Erythroblast (primary cell): ENCODE results near the gene TCF19.
"Not testable (repeated sequence)": the region's sequence is repeated elsewhere in the genome, so short reads cannot be mapped to it uniquely, and the experiment has no call there.

Source experiments
- GATA1 ChIP-seq: IDR thresholded peaks from 2 replicates; pipeline ENCODE4 v1.6.1; 2011; ENCODE audit warnings: low read depth, mild to moderate bottlenecking, control low read depth, low read length, moderate library complexity
- POLR2A ChIP-seq: IDR thresholded peaks from 2 replicates; pipeline ENCODE4 v1.6.1; 2011; ENCODE audit warnings: mild to moderate bottlenecking, low read length

GRCh38 chr6:31164475-31165063 is 6.2 kb downstream of the TCF19 start:
- not testable (repeated sequence) for TF ChIP-seq POLR2A, GATA1
